K562 (cell line): ENCODE measurements around the gene SLMAP. TPM values are rescaled to one million over a fixed set of nuclear protein-coding genes. Genes with fewer than 3 reads are reported as not detected.

ENCODE experiments used
- FOXK1 ChIP-seq: sonication (generic); formaldehyde crosslinking; IDR thresholded peaks from 2 replicates; pipeline ENCODE4 v1.8.0; 2022; ENCODE audit warnings: missing genetic modification reagents, mild to moderate bottlenecking, borderline replicate concordance
- KDM2B ChIP-seq: fragments of 250-450 bp; sonication (Bioruptor Pico); IDR thresholded peaks from 2 replicates; pipeline ENCODE4 v1.8.0; 2021; ENCODE audit warnings: mild to moderate bottlenecking, moderate library complexity
- NFRKB ChIP-seq: fragments of 450-650 bp; IDR thresholded peaks from 2 replicates; pipeline ENCODE4 v1.6.1; 2016; ENCODE audit warnings: low read depth
- POLR2A ChIP-seq: fragments of 450-650 bp; conservative IDR thresholded peaks from 2 replicates; pipeline ENCODE4 v1.6.1; 2016
- PRMT5 ChIP-seq: sonication (generic); formaldehyde crosslinking; IDR thresholded peaks from 2 replicates; pipeline ENCODE4 v1.5.0; 2020; ENCODE audit warnings: missing genetic modification reagents
- SP2 ChIP-seq: IDR thresholded peaks from 2 replicates; pipeline ENCODE4 v1.6.1; 2011; ENCODE audit warnings: mild to moderate bottlenecking, low read depth, low read length, moderate library complexity; ENCODE audit not compliant: poor library complexity, severe bottlenecking; ENCODE audit errors: extremely low read depth
- polyA plus RNA-seq, 8 experiments: library from polyadenylated mRNA; depleted of rRNA in 4 of 8; stranded (reverse) in 5 of 8; unstranded in 3 of 8; fragments of >200 nt; fragmentation: Nextera tagmentation in 2 of 8; fragmentation: Illumina TruSeq in 1 of 8; extraction: Ambion mirVana in 2 of 8; extraction: Trizol in 1 of 8; gene quantifications; 2 replicates each; pipeline versions ENCODE4 v1.2.1 to v1.2.3, GENCODE V29; 2011 to 2014; ENCODE audit warnings: inconsistent platforms in 1 of 8, missing spikeins in 1 of 8
- total RNA-seq, 7 experiments: library from RNA; depleted of rRNA in 6 of 7; stranded (reverse); fragments of >200 nt in 6 of 7; fragmentation: Illumina TruSeq in 2 of 7; extraction: Trizol in 2 of 7; gene quantifications; 2 replicates each; pipeline versions ENCODE4 v1.2.1 to v1.2.3, GENCODE V29; 2011 to 2021; ENCODE audit warnings: low replicate concordance in 1 of 7
- TF ChIP-seq, protein P1 (sequence below), 2 experiments: IDR thresholded peaks; 2 replicates each; pipeline ENCODE4 v1.6.1; 2012; ENCODE audit warnings: improper control_type of control experiment in 2 of 2, low read depth in 2 of 2, low read length in 2 of 2, borderline replicate concordance in 1 of 2
- TF ChIP-seq, protein P2 (sequence below): sonication (generic); formaldehyde crosslinking; IDR thresholded peaks from 2 replicates; pipeline ENCODE4 v1.4.0; 2020; ENCODE audit warnings: mild to moderate bottlenecking, missing genetic modification reagents

SLMAP gene
- total and polyA plus RNA-seq, 9 of the 15 experiments (the other 6 are each of a cell fraction or from before 2014, with no cell fraction given): 12.1 to 50.7 (median 28.3) TPM

GRCh38 chr3:57735405-57735804 is 20.7 kb upstream of the SLMAP start (continued):
- TF ChIP-seq SP2 (no peak), FOXK1 (CRISPR knock-in tag) (no peak), NFRKB (no peak), PRMT5 (CRISPR knock-in tag) (no peak), KDM2B (CRISPR knock-in tag) (no peak), POLR2A (no peak)
- TF ChIP-seq, protein P1, sequence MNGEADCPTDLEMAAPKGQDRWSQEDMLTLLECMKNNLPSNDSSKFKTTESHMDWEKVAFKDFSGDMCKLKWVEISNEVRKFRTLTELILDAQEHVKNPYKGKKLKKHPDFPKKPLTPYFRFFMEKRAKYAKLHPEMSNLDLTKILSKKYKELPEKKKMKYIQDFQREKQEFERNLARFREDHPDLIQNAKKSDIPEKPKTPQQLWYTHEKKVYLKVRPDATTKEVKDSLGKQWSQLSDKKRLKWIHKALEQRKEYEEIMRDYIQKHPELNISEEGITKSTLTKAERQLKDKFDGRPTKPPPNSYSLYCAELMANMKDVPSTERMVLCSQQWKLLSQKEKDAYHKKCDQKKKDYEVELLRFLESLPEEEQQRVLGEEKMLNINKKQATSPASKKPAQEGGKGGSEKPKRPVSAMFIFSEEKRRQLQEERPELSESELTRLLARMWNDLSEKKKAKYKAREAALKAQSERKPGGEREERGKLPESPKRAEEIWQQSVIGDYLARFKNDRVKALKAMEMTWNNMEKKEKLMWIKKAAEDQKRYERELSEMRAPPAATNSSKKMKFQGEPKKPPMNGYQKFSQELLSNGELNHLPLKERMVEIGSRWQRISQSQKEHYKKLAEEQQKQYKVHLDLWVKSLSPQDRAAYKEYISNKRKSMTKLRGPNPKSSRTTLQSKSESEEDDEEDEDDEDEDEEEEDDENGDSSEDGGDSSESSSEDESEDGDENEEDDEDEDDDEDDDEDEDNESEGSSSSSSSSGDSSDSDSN (IDR thresholded peaks at IDR 0.05; ENCODE audit: borderline replicate concordance in 1 of 2, low read depth in 2 of 2, low read length in 2 of 2): no peak
- TF ChIP-seq, protein P2, sequence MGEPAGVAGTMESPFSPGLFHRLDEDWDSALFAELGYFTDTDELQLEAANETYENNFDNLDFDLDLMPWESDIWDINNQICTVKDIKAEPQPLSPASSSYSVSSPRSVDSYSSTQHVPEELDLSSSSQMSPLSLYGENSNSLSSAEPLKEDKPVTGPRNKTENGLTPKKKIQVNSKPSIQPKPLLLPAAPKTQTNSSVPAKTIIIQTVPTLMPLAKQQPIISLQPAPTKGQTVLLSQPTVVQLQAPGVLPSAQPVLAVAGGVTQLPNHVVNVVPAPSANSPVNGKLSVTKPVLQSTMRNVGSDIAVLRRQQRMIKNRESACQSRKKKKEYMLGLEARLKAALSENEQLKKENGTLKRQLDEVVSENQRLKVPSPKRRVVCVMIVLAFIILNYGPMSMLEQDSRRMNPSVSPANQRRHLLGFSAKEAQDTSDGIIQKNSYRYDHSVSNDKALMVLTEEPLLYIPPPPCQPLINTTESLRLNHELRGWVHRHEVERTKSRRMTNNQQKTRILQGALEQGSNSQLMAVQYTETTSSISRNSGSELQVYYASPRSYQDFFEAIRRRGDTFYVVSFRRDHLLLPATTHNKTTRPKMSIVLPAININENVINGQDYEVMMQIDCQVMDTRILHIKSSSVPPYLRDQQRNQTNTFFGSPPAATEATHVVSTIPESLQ (CRISPR knock-in tag): no peak
- TF ChIP-seq, all 486 proteins: peak for 2
